Measurements from ENCODE around the gene LRP8. TPM values are rescaled to one million over a fixed set of nuclear protein-coding genes. Genes with fewer than 3 reads are reported as not detected.

Gene LRP8
- total and polyA plus RNA-seq, 2 of the 4 experiments (the other 2 are of a cell fraction): 12.0 to 12.1 TPM

- TF ChIP-seq RCOR1 (IDR thresholded peaks at IDR 0.05; ENCODE audit: insufficient replicate concordance, low read length): no peak
Observed at GRCh38 chr1:53343831-53344668, 16.2 kb upstream of the LRP8 start (continued).

- ChIA-PET POLR2A (ENCODE audit: unreplicated experiment) (no interaction called here), CTCF (no interaction called here)
- Histone ChIP-seq H2AK9ac (replicated peaks; ENCODE audit: low read depth, low read length, poor library complexity) (no peak overlapping the region), H2BK5ac (ENCODE audit: low read depth, low read length, poor library complexity, severe bottlenecking) (no peak overlapping the region), H3K36me3 (ENCODE audit: control insufficient read depth, insufficient read depth, low read length) (no peaks in the 10 kb centered on the region), H4K91ac (ENCODE audit: insufficient read depth, low read depth, low read length) (no peak overlapping the region), H2BK15ac (ENCODE audit: low read depth, low read length) (no peak overlapping the region), H3K27ac (ENCODE audit: insufficient read depth, low read length) (no peak overlapping the region), H2BK20ac (ENCODE audit: low read depth, low read length) (no peak overlapping the region), H3K14ac (replicated peaks; ENCODE audit: low read depth, low read length) (no peak overlapping the region), H3K4me2 (ENCODE audit: low read depth, low read length) (no peak overlapping the region), H2AFZ (replicated peaks; ENCODE audit: low read length, poor library complexity) (no peak overlapping the region), H3K4me3 (ENCODE audit: insufficient read depth, low read depth, low read length) (no peak overlapping the region), H3K23ac (ENCODE audit: low read depth, low read length) (no peak overlapping the region), H3K79me1 (ENCODE audit: low read depth in 1 of 2, low read length in 2 of 2) (no peaks in the 10 kb centered on the region), H3K9ac (ENCODE audit: low read depth, low read length) (no peak overlapping the region), H2AK5ac (ENCODE audit: low read depth, low read length) (0 out of 2 replicates have a peak overlapping the region, but pooled peaks have one; percentile 21), H4K20me1 (ENCODE audit: insufficient read depth, low read length) (no peaks in the 10 kb centered on the region), H3K18ac (ENCODE audit: low read depth, low read length) (no peak overlapping the region), H2BK120ac (ENCODE audit: low read depth, low read length) (no peak overlapping the region), H3K27me3 (ENCODE audit: control insufficient read depth, insufficient read depth, low read length) (peaks cover 23% of the 10 kb centered on the region), H3K9me1 (ENCODE audit: insufficient read depth, low read length) (0 out of 2 replicates have a peak, but pooled peaks cover 3% of the 10 kb centered on the region), H3K4me1 (ENCODE audit: control insufficient read depth, insufficient read depth, low read length) (peaks cover 5% of the 10 kb centered on the region; the same call in 1 of the 2 replicates), H4K8ac (ENCODE audit: low read depth in 2 of 2, low read length in 2 of 2) (no peak overlapping the region), H4K5ac (ENCODE audit: low read depth, low read length) (no peak overlapping the region), H3K4ac (ENCODE audit: low read depth, low read length) (no peak overlapping the region; the same call in 1 of the 2 replicates), H3K9me3 (ENCODE audit: control insufficient read depth, insufficient read depth, low read length) (no peaks in the 10 kb centered on the region), H3K56ac (ENCODE audit: extremely low read depth, insufficient read depth, low read length) (no peak overlapping the region)
- 75% methylated on average over 5 of the region's 10 CpGs; no CpG with 5 or more reads in 1 of the 2 experiments for WGBS, 2 experiments (ENCODE audit: extremely low coverage in 2 of 2, insufficient read length in 1 of 2)
- intact Hi-C loops (cut with micrococcal nuclease) (no loop called here), dilution Hi-C loops (cut with HindIII; ENCODE audit: low sequenced_read_pairs, unreplicated experiment) (no loop called here), in situ Hi-C loops (cut with MboI; ENCODE audit: low sequenced_read_pairs) (no loop called here)
- ATAC-seq (ENCODE audit: low read depth) (no peak), DNase-seq (no peak)
- BruUV-seq (replicated peaks): no TSS peak
- no peak for TF ChIP-seq NFE2L2 (IDR thresholded peaks at IDR 0.05; ENCODE audit: low read depth, low read length)
- no peak for TF ChIP-seq ELK1 (IDR thresholded peaks at IDR 0.05; ENCODE audit: borderline replicate concordance, low read depth, low read length)
- TF ChIP-seq SMC3 (IDR thresholded peaks at IDR 0.05; ENCODE audit: low read depth, low read length): no peak
- no peak for TF ChIP-seq MAZ (IDR thresholded peaks at IDR 0.05; ENCODE audit: borderline replicate concordance, low read depth, low read length)
- no peak for TF ChIP-seq RFX5 (IDR thresholded peaks at IDR 0.05; ENCODE audit: low read depth, low read length)
- TF ChIP-seq MAFK (IDR thresholded peaks at IDR 0.05; ENCODE audit: low read depth, low read length): no peak
- TF ChIP-seq, protein P1, sequence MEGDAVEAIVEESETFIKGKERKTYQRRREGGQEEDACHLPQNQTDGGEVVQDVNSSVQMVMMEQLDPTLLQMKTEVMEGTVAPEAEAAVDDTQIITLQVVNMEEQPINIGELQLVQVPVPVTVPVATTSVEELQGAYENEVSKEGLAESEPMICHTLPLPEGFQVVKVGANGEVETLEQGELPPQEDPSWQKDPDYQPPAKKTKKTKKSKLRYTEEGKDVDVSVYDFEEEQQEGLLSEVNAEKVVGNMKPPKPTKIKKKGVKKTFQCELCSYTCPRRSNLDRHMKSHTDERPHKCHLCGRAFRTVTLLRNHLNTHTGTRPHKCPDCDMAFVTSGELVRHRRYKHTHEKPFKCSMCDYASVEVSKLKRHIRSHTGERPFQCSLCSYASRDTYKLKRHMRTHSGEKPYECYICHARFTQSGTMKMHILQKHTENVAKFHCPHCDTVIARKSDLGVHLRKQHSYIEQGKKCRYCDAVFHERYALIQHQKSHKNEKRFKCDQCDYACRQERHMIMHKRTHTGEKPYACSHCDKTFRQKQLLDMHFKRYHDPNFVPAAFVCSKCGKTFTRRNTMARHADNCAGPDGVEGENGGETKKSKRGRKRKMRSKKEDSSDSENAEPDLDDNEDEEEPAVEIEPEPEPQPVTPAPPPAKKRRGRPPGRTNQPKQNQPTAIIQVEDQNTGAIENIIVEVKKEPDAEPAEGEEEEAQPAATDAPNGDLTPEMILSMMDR (conservative IDR thresholded peaks at IDR 0.05; ENCODE audit: low read depth, low read length): no peak
- TF ChIP-seq, protein P2, sequence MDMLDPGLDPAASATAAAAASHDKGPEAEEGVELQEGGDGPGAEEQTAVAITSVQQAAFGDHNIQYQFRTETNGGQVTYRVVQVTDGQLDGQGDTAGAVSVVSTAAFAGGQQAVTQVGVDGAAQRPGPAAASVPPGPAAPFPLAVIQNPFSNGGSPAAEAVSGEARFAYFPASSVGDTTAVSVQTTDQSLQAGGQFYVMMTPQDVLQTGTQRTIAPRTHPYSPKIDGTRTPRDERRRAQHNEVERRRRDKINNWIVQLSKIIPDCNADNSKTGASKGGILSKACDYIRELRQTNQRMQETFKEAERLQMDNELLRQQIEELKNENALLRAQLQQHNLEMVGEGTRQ (IDR thresholded peaks at IDR 0.05; ENCODE audit: low read depth, low read length): no peak
- TF ChIP-seq POLR2A (IDR thresholded peaks at IDR 0.05; ENCODE audit: low read depth, low read length): no peak
- no peak for TF ChIP-seq RAD21 (IDR thresholded peaks at IDR 0.05; ENCODE audit: low read length)
Observed at GRCh38 chr1:53342735-53343470, 15.0 kb upstream of the LRP8 start.

All from IMR-90 (cell line).